A673 (cell line): ENCODE data around the gene NKD1.

Source experiments
- EZH2 ChIP-seq: fragments of 200-600 bp; sonication (generic); IDR thresholded peaks from 2 replicates; pipeline ENCODE4 v1.6.1; 2017; ENCODE audit warnings: borderline replicate concordance, low read depth, mild to moderate bottlenecking, mixed read lengths, antibody characterized with exemption, low read length; ENCODE audit not compliant: poor library complexity, severe bottlenecking
- TF ChIP-seq, protein P1 (sequence below): fragments of 300-800, 200-600 bp; sonication (generic); conservative IDR thresholded peaks from 2 replicates; pipeline ENCODE4 v1.5.1; 2017; ENCODE audit warnings: low read depth, mild to moderate bottlenecking, antibody characterized with exemption, low read length, moderate library complexity, mixed read lengths

DNA sequence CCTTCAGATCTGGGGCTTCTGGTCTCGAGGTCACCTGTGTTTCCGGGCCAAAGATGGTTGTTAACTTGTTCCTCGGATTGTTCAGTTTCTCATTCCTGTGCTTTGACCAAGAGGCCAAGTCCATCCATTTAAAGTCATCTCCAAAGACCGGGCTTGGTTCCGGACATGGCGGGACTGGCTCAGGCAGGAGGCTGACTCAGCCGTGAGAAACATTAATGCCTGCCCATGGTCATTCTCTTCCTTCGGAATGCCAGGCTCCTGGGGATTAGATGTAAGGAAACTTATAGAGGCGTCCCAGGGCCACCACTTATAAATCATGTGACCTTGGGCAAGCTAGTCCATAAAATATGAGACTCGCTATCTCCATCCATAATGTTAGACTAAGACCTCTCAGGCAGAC lies 13.6 kb upstream of the NKD1 start:
- TF ChIP-seq, protein P1, sequence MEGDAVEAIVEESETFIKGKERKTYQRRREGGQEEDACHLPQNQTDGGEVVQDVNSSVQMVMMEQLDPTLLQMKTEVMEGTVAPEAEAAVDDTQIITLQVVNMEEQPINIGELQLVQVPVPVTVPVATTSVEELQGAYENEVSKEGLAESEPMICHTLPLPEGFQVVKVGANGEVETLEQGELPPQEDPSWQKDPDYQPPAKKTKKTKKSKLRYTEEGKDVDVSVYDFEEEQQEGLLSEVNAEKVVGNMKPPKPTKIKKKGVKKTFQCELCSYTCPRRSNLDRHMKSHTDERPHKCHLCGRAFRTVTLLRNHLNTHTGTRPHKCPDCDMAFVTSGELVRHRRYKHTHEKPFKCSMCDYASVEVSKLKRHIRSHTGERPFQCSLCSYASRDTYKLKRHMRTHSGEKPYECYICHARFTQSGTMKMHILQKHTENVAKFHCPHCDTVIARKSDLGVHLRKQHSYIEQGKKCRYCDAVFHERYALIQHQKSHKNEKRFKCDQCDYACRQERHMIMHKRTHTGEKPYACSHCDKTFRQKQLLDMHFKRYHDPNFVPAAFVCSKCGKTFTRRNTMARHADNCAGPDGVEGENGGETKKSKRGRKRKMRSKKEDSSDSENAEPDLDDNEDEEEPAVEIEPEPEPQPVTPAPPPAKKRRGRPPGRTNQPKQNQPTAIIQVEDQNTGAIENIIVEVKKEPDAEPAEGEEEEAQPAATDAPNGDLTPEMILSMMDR = no peak
- TF ChIP-seq EZH2 = no peak
